Measurements from ENCODE around the gene EEA1.
"Not testable (repeated sequence)": the region's sequence is repeated elsewhere in the genome, so short reads cannot be mapped to it uniquely, and the experiment has no call there.

EEA1 gene

GRCh38 chr12:92847368-92847767, 81.7 kb downstream of the EEA1 start:
- Mint-ChIP-seq H3K36me3 (ENCODE audit: low read depth) (peaks cover 6% of the 10 kb centered on the region), H3K4me1 (ENCODE audit: low read depth) (no peaks in the 10 kb centered on the region), H3K27me3 (ENCODE audit: low read depth) (no peaks in the 10 kb centered on the region), H3K27ac (no peak overlapping the region), H3K9me3 (no peaks in the 10 kb centered on the region), H3K4me3 (no peak overlapping the region)
- DNase-seq (ENCODE audit: low spot score), result no peak

- no peaks in the 10 kb centered on the region for H3K27me3 Mint-ChIP-seq (ENCODE audit: low read depth)
These were observed 83.8 kb downstream of the EEA1 start for GRCh38 chr12:92845329-92845728.

GRCh38 chr12:92844151-92844763, 84.8 kb downstream of the EEA1 start:
- no peak for DNase-seq (ENCODE audit: low spot score)
- H3K36me3 Mint-ChIP-seq (ENCODE audit: low read depth), result peaks cover 19% of the 10 kb centered on the region

More at GRCh38 chr12:92845329-92845728, 83.8 kb downstream of the EEA1 start:
- H3K27ac Mint-ChIP-seq, result no peak overlapping the region
- no peaks in the 10 kb centered on the region for H3K4me1 Mint-ChIP-seq (ENCODE audit: low read depth)
- no peaks in the 10 kb centered on the region for H3K9me3 Mint-ChIP-seq
- H3K36me3 Mint-ChIP-seq (ENCODE audit: low read depth), result peaks cover 16% of the 10 kb centered on the region
- no peak overlapping the region for H3K4me3 Mint-ChIP-seq
- DNase-seq (ENCODE audit: low spot score), result no peak

GRCh38 chr12:92829686-92830282, 99.3 kb downstream of the EEA1 start:
- no peak overlapping the region for H3K27ac Mint-ChIP-seq
- H3K4me3 Mint-ChIP-seq, result no peak overlapping the region
- peaks cover 11% of the 10 kb centered on the region for H3K36me3 Mint-ChIP-seq (ENCODE audit: low read depth)
- no peaks in the 10 kb centered on the region for H3K9me3 Mint-ChIP-seq
- peaks cover 3% of the 10 kb centered on the region for H3K4me1 Mint-ChIP-seq (ENCODE audit: low read depth)
- DNase-seq (ENCODE audit: low spot score), result no peak
- no peaks in the 10 kb centered on the region for H3K27me3 Mint-ChIP-seq (ENCODE audit: low read depth)

More at GRCh38 chr12:92844151-92844763, 84.8 kb downstream of the EEA1 start:
- no peaks in the 10 kb centered on the region for H3K4me1 Mint-ChIP-seq (ENCODE audit: low read depth)
- H3K9me3 Mint-ChIP-seq, result no peaks in the 10 kb centered on the region
- no peaks in the 10 kb centered on the region for H3K27me3 Mint-ChIP-seq (ENCODE audit: low read depth)
- H3K27ac Mint-ChIP-seq, result no peak overlapping the region
- H3K4me3 Mint-ChIP-seq, result no peak overlapping the region

- Mint-ChIP-seq H3K27ac (no peak overlapping the region), H3K4me1 (ENCODE audit: low read depth) (peaks cover 3% of the 10 kb centered on the region), H3K9me3 (no peaks in the 10 kb centered on the region), H3K27me3 (ENCODE audit: low read depth) (no peaks in the 10 kb centered on the region), H3K4me3 (no peak overlapping the region), H3K36me3 (ENCODE audit: low read depth) (peaks cover 10% of the 10 kb centered on the region)
- no peak for DNase-seq (ENCODE audit: low spot score)
These were observed 100.5 kb downstream of the EEA1 start for GRCh38 chr12:92828565-92828964.

GRCh38 chr12:92827836-92828431, 101.2 kb downstream of the EEA1 start:
- Mint-ChIP-seq H3K27ac (no peak overlapping the region), H3K4me1 (ENCODE audit: low read depth) (peaks cover 3% of the 10 kb centered on the region), H3K4me3 (no peak overlapping the region), H3K27me3 (ENCODE audit: low read depth) (no peaks in the 10 kb centered on the region), H3K36me3 (ENCODE audit: low read depth) (peaks cover 10% of the 10 kb centered on the region), H3K9me3 (no peaks in the 10 kb centered on the region)
- no peak for DNase-seq (ENCODE audit: low spot score)

- H3K36me3 Mint-ChIP-seq (ENCODE audit: low read depth), result peaks cover 8% of the 10 kb centered on the region
- DNase-seq (ENCODE audit: low spot score), result no peak
- no peaks in the 10 kb centered on the region for H3K27me3 Mint-ChIP-seq (ENCODE audit: low read depth)
- H3K9me3 Mint-ChIP-seq, result no peaks in the 10 kb centered on the region
- no peaks in the 10 kb centered on the region for H3K4me1 Mint-ChIP-seq (ENCODE audit: low read depth)
- no peak overlapping the region for H3K27ac Mint-ChIP-seq
- H3K4me3 Mint-ChIP-seq, result no peak overlapping the region
These were observed 108.0 kb downstream of the EEA1 start for GRCh38 chr12:92821142-92821541.

- no peaks in the 10 kb centered on the region for H3K27me3 Mint-ChIP-seq (ENCODE audit: low read depth)
- no peak overlapping the region for H3K27ac Mint-ChIP-seq
- H3K4me1 Mint-ChIP-seq (ENCODE audit: low read depth), result no peaks in the 10 kb centered on the region
- DNase-seq (ENCODE audit: low spot score), result no peak
- H3K36me3 Mint-ChIP-seq (ENCODE audit: low read depth), result peaks cover 21% of the 10 kb centered on the region
- H3K9me3 Mint-ChIP-seq, result no peaks in the 10 kb centered on the region
- no peak overlapping the region for H3K4me3 Mint-ChIP-seq
These were observed 114.5 kb downstream of the EEA1 start for GRCh38 chr12:92814584-92814983.

- H3K9me3 Mint-ChIP-seq, result no peaks in the 10 kb centered on the region
- peaks cover 39% of the 10 kb centered on the region for H3K36me3 Mint-ChIP-seq (ENCODE audit: low read depth)
- H3K4me3 Mint-ChIP-seq, result no peak overlapping the region
- no peaks in the 10 kb centered on the region for H3K4me1 Mint-ChIP-seq (ENCODE audit: low read depth)
- no peak overlapping the region for H3K27ac Mint-ChIP-seq
- no peaks in the 10 kb centered on the region for H3K27me3 Mint-ChIP-seq (ENCODE audit: low read depth)
- no peak for DNase-seq (ENCODE audit: low spot score)
These were observed 118.7 kb downstream of the EEA1 start for GRCh38 chr12:92810370-92810769.

- no peaks in the 10 kb centered on the region for H3K27me3 Mint-ChIP-seq (ENCODE audit: low read depth)
- no peak overlapping the region for H3K27ac Mint-ChIP-seq
- H3K4me1 Mint-ChIP-seq (ENCODE audit: low read depth), result no peaks in the 10 kb centered on the region
- no peak for DNase-seq (ENCODE audit: low spot score)
- H3K9me3 Mint-ChIP-seq, result no peaks in the 10 kb centered on the region
- H3K4me3 Mint-ChIP-seq, result no peak overlapping the region
- peaks cover 36% of the 10 kb centered on the region for H3K36me3 Mint-ChIP-seq (ENCODE audit: low read depth)
These were observed 125.2 kb downstream of the EEA1 start for GRCh38 chr12:92803903-92804302.

GRCh38 chr12:92802906-92803305, 126.2 kb downstream of the EEA1 start:
- Mint-ChIP-seq H3K4me3 (no peak overlapping the region), H3K27ac (no peak overlapping the region), H3K27me3 (ENCODE audit: low read depth) (no peaks in the 10 kb centered on the region), H3K9me3 (no peaks in the 10 kb centered on the region), H3K36me3 (ENCODE audit: low read depth) (peaks cover 32% of the 10 kb centered on the region), H3K4me1 (ENCODE audit: low read depth) (no peaks in the 10 kb centered on the region)
- DNase-seq (ENCODE audit: low spot score), result no peak

GRCh38 chr12:92796650-92797049, 132.4 kb downstream of the EEA1 start:
- Mint-ChIP-seq H3K9me3 (peaks cover 19% of the 10 kb centered on the region), H3K27ac (no peak overlapping the region), H3K27me3 (ENCODE audit: low read depth) (no peaks in the 10 kb centered on the region), H3K4me3 (no peak overlapping the region), H3K36me3 (ENCODE audit: low read depth) (peaks cover 43% of the 10 kb centered on the region), H3K4me1 (ENCODE audit: low read depth) (no peaks in the 10 kb centered on the region)
- DNase-seq (ENCODE audit: low spot score), result no peak

GRCh38 chr12:92794814-92795213, 134.3 kb downstream of the EEA1 start:
- peaks cover 52% of the 10 kb centered on the region for H3K36me3 Mint-ChIP-seq (ENCODE audit: low read depth)

GRCh38 chr12:92794356-92794755, 134.7 kb downstream of the EEA1 start:
- Mint-ChIP-seq H3K9me3 (peaks cover 33% of the 10 kb centered on the region), H3K36me3 (ENCODE audit: low read depth) (peaks cover 54% of the 10 kb centered on the region)
- not testable (repeated sequence) for H3K4me1 Mint-ChIP-seq (ENCODE audit: low read depth); H3K27ac Mint-ChIP-seq; H3K4me3 Mint-ChIP-seq; H3K27me3 Mint-ChIP-seq (ENCODE audit: low read depth); DNase-seq (ENCODE audit: low spot score)

More at GRCh38 chr12:92794814-92795213, 134.3 kb downstream of the EEA1 start:
- no peak overlapping the region for H3K4me3 Mint-ChIP-seq
- H3K27me3 Mint-ChIP-seq (ENCODE audit: low read depth), result no peaks in the 10 kb centered on the region
- H3K9me3 Mint-ChIP-seq, result peaks cover 33% of the 10 kb centered on the region
- H3K27ac Mint-ChIP-seq, result no peak overlapping the region
- no peak for DNase-seq (ENCODE audit: low spot score)
- H3K4me1 Mint-ChIP-seq (ENCODE audit: low read depth), result no peaks in the 10 kb centered on the region

Measured in T-helper 2 cell treated with Interferon-gamma antibody and Interleukin-4, amounts not matched to agents 5 μg/mL and 100 μg/mL, for 36 hours (primary cell).